ENCODE data around the gene VAV2.

VAV2 gene

GRCh38 chr9:133739408-133740280, 252.5 kb downstream of the VAV2 start:
- DNase-seq (ENCODE audit: low spot score): peak; percentile 60

DNA sequence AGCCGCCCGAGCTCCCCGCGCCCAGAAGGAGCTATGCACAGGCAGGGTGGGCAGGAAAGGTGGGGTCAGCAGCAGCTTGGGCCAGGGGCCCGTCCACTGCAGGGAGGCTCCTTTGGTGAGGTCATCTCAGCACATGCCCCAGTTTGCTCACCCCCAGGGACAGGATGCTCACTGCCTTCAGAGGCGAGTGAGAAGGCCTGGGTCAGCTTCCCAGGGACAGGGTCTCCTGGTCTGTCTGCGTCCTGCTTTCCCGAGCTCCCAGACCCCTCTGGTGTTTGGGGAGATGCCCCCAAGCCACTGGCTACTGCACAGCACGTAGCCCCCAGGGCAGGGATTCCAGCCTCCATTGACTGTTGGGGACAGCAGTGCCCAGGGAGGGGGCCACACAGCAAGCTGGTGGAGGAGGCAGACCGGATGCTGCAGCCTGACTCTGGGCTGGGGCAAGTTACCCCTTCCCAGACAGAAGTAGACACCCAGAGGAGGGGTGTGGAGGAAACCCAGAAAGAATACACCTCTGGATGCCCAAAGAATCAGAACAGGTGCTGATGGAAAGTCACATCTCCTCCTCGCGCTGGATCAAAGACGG, 253.4 kb downstream of the VAV2 start:
- DNase-seq (ENCODE audit: low spot score): peak; percentile 64

GRCh38 chr9:133737774-133738639, 254.1 kb downstream of the VAV2 start, which contains the start of gene SARDH:
Gene SARDH (minus strand): TSS chr9:133738352. CDS start chr9:133734173, 4,179 bp downstream.
- DNase-seq (ENCODE audit: low spot score): peak; percentile 80

DNA sequence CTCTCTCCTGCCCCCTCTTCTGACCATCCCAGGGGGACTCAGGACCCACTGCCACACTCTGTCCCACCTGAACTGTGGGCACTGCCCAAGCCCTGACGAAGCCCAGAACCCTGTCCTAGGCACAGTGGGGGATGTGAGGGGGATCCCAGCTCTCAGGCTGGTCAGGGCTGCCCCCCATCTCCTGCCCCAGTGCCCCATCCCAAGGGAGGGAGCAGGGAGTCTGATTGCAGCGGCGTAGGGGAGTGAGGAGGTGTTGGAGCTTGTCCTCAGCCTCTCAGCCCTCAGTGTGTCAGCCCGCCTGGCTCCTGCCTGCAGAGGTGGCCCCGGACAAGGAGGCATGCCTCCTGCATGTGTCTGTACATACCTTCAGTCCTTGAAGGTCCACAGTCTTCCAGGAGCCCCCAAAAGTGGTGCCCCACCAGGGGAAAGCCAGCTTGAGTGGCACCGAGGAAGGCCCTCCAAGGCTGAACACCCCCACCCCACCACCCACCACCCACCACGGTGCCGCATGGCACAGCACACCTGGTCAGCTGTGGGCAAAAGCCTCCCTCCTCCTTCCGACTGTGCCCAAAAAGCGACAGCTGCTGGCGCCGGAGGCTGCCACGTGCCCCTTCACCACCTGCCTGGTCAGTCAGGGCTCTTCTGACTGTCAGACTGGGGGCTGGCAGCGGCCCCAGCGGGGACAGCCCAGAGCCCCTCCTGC, 254.9 kb downstream of the VAV2 start:
- DNase-seq (ENCODE audit: low spot score): peak; percentile 72

GRCh38 chr9:133735931-133736330, 256.2 kb downstream of the VAV2 start:
- DNase-seq (ENCODE audit: low spot score): peak; percentile 11

DNA sequence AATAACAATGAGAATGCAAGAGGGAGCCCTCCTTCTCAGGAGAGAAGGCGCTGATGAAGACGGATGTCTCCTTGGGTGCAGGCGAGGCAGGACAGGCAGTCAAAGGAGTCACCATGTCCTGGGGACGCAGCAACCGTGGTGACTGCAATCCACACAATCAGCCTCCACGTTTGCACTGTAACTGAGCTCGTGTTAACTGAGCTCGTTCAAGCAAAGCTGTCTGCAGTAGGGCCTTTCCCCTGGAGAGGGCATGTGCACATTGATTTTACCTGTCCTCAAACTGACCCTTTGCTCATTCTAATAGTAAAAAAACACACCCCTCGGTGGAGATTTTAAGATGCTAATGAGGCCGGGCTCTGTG, 256.7 kb downstream of the VAV2 start:
- no peak for DNase-seq (ENCODE audit: low spot score)

- peak; percentile 47 for DNase-seq (ENCODE audit: low spot score)
These were observed 257.3 kb downstream of the VAV2 start for GRCh38 chr9:133734590-133735414.

GRCh38 chr9:133733796-133734533, 258.2 kb downstream of the VAV2 start:
- peak; percentile 60 for DNase-seq (ENCODE audit: low spot score)

DNA sequence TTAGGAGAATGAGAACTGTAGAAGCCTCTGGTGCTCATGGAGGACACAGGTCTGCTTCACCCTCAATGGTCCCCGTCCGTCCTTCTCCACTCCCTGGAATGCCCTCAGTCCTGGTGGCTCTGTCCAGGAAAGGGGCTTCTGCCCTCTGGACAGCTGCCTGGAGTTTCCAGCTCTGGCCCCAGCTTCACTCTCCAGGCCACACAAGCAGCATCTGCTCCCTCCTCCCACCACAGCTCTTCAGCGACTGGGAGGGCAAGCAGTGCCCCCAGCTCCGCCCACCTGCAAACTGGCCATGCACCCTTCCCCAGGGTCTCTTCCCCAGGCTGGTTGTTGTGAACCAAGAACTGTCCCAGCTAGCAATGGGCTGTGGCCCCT, 258.7 kb downstream of the VAV2 start:
- DNase-seq (ENCODE audit: low spot score): peak; percentile 56

DNA sequence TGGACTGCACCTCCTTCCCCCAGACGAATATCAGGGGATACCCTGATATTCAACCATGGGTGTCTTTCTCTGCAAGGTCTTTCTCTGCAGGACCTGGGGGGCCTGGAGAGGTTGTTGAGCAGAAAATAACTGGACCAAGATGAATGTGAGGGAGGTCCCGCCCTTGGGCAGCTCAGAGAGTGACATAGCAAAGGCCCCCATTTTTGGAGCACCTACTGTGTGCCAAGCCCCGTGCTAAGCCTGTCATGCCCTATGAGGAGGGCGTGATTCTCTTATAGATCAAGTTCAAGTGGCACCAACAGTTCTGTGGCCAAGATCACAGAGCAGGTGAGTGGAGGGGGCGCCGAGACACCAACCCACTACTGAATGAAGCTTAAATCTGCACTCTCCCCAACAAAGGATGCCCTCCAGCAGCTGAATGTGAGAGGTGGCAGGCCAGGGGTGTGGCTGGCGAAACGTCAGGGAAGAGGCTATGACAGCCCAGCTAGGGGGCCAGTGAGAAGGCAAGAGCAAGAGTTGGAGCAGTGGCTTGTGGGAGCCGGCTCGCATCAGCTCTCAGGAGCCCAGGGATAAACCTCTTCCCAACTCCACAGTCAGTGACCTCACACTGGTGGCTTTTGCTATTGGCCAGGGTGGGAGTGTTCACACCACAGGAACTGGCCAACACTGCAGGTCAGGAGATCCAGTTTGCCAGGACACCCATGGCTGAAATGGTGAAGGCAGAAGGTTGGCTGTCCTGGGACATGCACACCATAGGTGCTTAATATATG, 259.3 kb downstream of the VAV2 start:
- DNase-seq (ENCODE audit: low spot score): peak; percentile 61

DNA sequence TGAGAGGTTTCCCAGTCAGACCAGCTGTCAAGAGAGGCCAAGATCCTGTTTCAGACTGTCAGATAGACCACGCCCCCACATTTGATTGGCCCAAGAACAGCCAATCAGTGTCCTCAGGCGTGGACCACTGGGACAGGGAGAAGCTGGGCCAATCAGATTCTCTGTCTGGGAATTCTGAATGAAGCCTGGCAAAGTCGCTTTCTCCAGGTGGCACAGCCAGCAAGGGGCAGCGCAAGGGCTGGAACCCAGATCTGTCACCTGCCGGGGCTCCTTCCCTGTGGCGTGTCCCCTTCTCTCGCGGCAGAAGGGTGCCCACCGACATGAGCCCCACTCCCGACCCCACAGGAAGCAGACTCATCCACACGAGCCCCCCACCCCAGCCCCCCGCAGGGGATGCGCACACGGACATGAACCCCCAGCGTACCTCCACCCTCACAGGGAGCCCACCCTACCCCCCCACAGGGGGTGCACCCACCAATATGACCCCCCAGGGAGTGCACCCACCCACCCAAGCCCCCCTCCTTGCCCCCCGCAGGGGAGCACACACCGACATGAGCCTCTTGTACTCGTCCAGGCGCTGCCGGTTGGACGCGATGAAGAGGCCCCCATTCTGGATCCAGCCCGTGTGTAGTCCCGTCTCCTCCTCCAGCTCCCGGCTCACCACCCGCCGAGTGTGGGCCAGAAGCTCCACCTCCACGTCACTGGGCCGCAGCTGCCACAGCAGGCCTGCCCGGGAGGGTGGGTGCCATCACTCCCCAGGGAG, 260.1 kb downstream of the VAV2 start:
- DNase-seq (ENCODE audit: low spot score): peak; percentile 62

DNA sequence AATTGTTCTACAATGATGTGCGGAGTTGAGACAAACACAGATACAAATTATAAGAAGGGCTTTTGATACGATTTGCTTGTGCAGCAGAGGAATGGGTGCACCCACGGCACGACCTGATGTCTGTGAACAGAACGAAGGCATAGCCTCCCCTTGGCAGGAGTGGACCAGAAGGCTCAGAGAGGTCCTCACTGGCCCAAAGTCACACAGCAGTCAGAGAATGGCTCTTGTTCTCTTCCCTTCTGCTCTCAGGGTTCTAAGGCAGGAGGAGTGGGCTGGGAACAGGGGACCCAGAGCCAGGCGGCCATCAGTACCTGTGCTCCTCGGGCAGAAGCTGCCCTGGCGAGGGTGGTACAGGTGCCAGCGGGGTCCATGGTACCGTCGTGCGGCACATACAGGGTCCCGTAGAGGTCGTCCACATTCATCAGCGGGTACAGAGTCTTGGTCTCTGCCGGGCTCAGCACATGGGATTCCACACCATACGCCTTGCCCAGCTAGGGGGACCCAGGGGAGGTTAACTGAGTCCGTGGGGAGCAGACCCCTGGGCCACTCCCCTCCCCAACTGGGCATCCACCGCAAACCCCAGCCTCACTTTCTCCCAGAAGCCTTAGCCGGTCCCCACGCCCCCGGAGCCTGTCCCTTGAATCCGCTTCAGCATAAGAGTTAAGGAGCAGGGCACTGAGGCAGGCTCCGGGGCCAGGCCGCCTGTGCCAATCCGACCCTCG, 261.0 kb downstream of the VAV2 start:
- peak; percentile 59 for DNase-seq (ENCODE audit: low spot score)

DNA sequence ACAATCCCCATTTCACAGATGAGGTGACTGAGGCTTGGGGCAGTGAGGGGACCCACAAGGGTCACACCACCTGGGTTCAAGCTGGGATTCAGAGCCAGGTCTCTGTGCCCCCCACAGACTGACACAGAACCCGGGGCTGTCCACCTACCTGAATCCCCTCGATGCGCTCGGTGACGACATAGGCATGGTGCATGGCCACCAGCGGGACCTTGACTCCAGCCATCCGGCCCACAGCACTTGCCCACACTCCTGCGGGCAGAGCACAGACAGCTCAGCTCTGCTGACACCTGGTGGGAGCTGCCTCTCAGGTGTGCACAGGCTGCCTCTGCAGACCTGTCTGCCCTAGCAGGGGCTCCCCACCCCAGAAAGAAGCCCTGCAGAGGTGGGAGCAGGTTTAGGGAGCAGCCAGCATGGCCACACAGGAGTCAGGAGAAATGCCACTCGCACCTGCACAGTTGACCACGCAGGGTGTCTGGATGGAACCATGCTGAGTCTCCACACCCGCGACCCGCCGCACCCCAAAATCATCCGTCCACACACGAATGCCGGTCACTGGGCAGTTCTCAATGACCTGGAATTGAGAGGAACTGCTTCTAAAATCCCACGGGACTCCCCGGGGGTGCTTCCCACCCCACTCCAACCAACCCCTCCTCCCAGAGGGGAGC, 262.4 kb downstream of the VAV2 start:
- peak; percentile 50 for DNase-seq (ENCODE audit: low spot score)

DNA sequence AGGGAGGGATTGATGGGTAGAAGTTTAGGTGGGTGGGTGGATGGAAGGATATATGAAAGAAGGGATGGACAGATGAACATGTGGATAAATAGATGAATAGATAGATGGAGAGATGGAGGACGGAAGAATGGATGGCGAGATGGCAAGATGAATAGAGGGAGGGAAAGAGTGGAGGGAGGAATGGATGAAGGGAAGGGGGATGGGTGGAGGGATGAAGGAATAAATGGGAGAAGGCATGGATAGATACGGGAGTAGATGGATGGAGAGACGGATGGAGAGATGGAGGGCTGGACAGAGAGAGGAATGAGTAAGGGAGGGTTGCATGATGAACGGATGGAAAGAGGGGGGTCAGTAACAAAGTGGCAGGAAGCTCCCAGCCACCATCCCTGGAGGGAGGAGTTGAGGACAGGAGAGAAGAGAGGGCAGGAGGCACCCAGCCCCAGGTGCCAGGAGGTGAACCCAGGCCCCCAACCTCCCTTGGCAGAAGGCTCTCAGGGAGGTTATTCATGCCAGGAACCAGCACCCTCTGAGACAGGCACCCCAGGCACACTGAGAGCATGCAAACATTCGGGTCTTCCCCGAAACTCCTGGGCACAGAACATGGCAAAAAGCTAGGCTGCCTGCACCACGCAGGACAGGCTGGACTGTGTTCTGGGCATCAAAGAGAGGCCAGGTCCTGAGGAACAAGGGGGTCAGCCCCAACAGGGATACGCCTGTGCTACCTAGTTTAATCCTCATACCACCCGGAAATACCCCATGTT, 263.1 kb downstream of the VAV2 start:
- peak; percentile 51 for DNase-seq (ENCODE audit: low spot score)

GRCh38 chr9:133727876-133728441, 264.2 kb downstream of the VAV2 start:
- peak; percentile 65 for DNase-seq (ENCODE audit: low spot score)

GRCh38 chr9:133727277-133727875, 264.7 kb downstream of the VAV2 start:
- DNase-seq (ENCODE audit: low spot score): peak; percentile 61

Measured in left forelimb (tissue), 1 donor.